K562 treated with DMSO at 1 percent for 12 hours (cell line): Measurements from ENCODE around the gene TAL1. TPM values are rescaled to one million over a fixed set of nuclear protein-coding genes. Genes with fewer than 3 reads are reported as not detected.

ENCODE experiments used
- total RNA-seq: library from RNA; unstranded; fragments of 300-600 nt; gene quantifications from 2 replicates; pipeline ENCODE4 v1.2.3, GENCODE V29; 2022; ENCODE audit not compliant: insufficient read depth

The TAL1 gene
- total RNA-seq, result 19.4 and 43.9 TPM in 2 replicates

DNA sequence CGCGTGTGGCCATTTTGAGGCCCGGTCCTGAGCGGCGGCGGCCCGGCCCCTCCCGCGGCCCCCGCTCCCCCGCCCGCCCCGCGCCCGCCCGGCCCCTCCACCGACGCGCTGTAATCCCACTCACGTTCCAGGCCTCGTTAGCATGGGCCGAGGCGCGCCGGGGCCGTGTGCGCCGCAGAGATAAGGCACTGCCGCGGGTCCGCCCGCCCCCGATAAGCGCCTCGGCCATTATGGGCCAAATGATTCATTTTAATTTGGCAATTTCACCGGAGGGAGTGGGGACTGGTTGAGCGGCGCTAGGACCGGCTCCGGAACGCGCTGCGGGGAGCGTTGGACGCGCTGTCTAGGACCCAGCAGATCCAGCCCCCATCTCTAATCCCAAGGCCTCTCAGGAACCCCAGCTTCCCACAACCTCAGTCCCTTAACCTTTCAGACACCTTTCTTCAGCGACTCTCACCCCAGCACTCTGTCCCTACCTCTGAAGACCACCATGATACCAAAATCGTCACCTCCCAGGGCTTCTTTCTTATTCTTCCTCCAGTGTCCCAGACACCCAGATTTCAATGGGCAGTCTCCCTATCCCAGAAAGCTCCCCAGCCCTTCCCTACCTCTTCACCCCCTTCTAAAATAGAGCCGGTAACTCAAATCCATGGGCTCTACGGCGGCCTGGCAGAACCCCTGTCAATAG is at the start of gene TAL1:
Gene TAL1, minus strand, starts transcription at position 39 of the 688 bp plus-strand sequence. CDS start 6,337 bp downstream, outside the sequence.

DNA sequence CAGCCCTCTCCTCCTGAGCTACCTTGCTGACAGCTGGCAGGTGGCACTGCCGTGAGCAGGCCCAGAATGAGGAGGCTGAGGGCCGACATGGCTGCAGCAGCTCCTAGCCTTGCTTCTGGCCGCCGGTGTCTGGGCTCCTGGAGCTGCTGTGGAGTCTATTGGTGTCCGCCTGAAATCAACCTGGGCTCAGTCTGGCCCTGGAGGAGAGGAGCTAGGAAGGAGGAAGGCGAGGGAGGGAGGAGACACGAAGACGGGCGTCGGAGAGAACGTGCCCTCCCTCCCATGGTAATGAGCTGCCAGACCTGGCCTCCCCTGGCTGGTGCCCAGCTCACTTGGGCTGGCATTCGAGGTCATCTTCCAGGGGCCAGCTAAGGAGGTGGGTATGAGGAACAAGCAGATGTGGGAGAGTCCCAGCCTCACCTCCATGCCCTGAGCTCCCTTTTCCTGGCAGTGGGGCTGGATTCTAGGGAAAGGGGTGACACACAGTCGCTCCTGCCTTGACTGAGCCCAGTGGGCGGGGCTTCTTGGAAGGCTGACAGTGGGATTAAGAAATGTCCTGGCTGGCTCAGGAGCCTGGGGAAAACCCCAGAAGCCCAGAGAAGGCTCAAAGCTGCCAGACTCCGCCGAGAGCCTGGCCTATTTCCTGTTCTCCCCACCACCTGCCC is 42.0 kb downstream of the TAL1 start, which contains the start of gene PDZK1IP1:
Gene PDZK1IP1, minus strand, starts transcription at position 193 of the 665 bp plus-strand sequence. Its CDS starts 104 bp downstream, at position 89.

Other genes with a start within 250 kb of the TAL1 start
- not detected in 2 replicates for gene CYP4X1, start 208.6 kb downstream of the TAL1 start, total RNA-seq
- not detected in 2 replicates for gene CYP4Z1, start 165.0 kb downstream of the TAL1 start, total RNA-seq
- gene CYP4A22, start 94.8 kb downstream of the TAL1 start, total RNA-seq, result not detected in 2 replicates
- gene PDZK1IP1, start 42.2 kb downstream of the TAL1 start, total RNA-seq, result 3.9 TPM in 1 of 2 replicates, not detected in the other
- 8.4 and 36.6 TPM in 2 replicates for gene STIL, start 81.9 kb upstream of the TAL1 start, total RNA-seq
- 45.7 and 108 TPM in 2 replicates for gene CMPK1, start 101.6 kb upstream of the TAL1 start, total RNA-seq
- gene FOXE3, start 184.1 kb upstream of the TAL1 start, total RNA-seq, result not detected in 2 replicates
- 1.3 and 3.8 TPM in 2 replicates for gene FOXD2, start 205.8 kb upstream of the TAL1 start, total RNA-seq